DOHH2 (cell line): Measurements from ENCODE around the gene HECW1.

ENCODE experiments used
- H3F3A ChIP-seq: fragments of 200-600 bp; sonication (generic), shearing (Covaris generic); 2 replicates; pipeline ENCODE4 v1.6.0; 2016; ENCODE audit warnings: antibody characterized with exemption, mild to moderate bottlenecking; ENCODE audit not compliant: control insufficient read depth, insufficient read depth
- H3K27ac ChIP-seq: fragments of 200-600 bp; sonication (generic); 2 replicates; pipeline ENCODE4 v1.5.1; 2014; ENCODE audit warnings: low read depth, mild to moderate bottlenecking, low read length, moderate library complexity
- H3K27me3 ChIP-seq: fragments of 200-600 bp; sonication (generic); 2 replicates; pipeline ENCODE4 v1.6.1; 2014; ENCODE audit warnings: mild to moderate bottlenecking, low read length, mixed read lengths; ENCODE audit not compliant: control insufficient read depth
- H3K36me3 ChIP-seq: fragments of 200-600 bp; sonication (generic); 2 replicates; pipeline ENCODE4 v1.6.1; 2014; ENCODE audit warnings: mild to moderate bottlenecking, low read length, moderate library complexity, mixed read lengths; ENCODE audit not compliant: control insufficient read depth
- H3K4me1 ChIP-seq: fragments of 200-600 bp; sonication (generic); 2 replicates; pipeline ENCODE4 v1.6.1; 2014; ENCODE audit warnings: mild to moderate bottlenecking, low read length, mixed read lengths; ENCODE audit not compliant: control insufficient read depth
- H3K4me2 ChIP-seq: fragments of 200-600 bp; sonication (generic); 2 replicates; pipeline ENCODE4 v1.6.0; 2014; ENCODE audit warnings: mild to moderate bottlenecking, low read length, moderate library complexity
- H3K4me3 ChIP-seq: fragments of 200-600 bp; sonication (generic); 2 replicates; pipeline ENCODE4 v1.5.1; 2014; ENCODE audit warnings: mild to moderate bottlenecking, low read length, mixed read lengths
- H3K79me2 ChIP-seq: fragments of 200-600 bp; sonication (generic); 2 replicates; pipeline ENCODE4 v1.6.1; 2014; ENCODE audit warnings: mild to moderate bottlenecking, low read length, mixed read lengths; ENCODE audit not compliant: control insufficient read depth
- H3K9me2 ChIP-seq: fragments of 200-600 bp; sonication (generic); replicated peaks from 2 replicates; pipeline ENCODE4 v1.6.1; 2014; ENCODE audit warnings: mild to moderate bottlenecking, low read length, mixed read lengths; ENCODE audit not compliant: control insufficient read depth
- H3K9me3 ChIP-seq: fragments of 200-600 bp; sonication (generic); 2 replicates; pipeline ENCODE4 v1.6.1; 2014; ENCODE audit warnings: antibody characterized with exemption, low read length, mixed read lengths; ENCODE audit not compliant: control insufficient read depth, insufficient read depth
- H4K20me1 ChIP-seq: fragments of 200-600 bp; sonication (generic); 2 replicates; pipeline ENCODE4 v1.6.0; 2014; ENCODE audit warnings: low read depth, mild to moderate bottlenecking, antibody characterized with exemption, low read length, moderate library complexity; ENCODE audit not compliant: control insufficient read depth, insufficient read depth
- EZH2phosphoT487 ChIP-seq: fragments of 200-600 bp; sonication (generic); IDR thresholded peaks from 2 replicates; pipeline ENCODE4 v1.6.1; 2017; ENCODE audit warnings: borderline replicate concordance, mild to moderate bottlenecking, antibody characterized with exemption, low read length, moderate library complexity, mixed read lengths
- TF ChIP-seq, protein P1 (sequence below): fragments of 200-600 bp; sonication (generic); IDR thresholded peaks from one replicate; pipeline ENCODE4 v1.5.1; 2014; ENCODE audit warnings: antibody characterized with exemption, mild to moderate bottlenecking, low read depth, low read length; ENCODE audit not compliant: poor library complexity, severe bottlenecking

HECW1 gene

DNA sequence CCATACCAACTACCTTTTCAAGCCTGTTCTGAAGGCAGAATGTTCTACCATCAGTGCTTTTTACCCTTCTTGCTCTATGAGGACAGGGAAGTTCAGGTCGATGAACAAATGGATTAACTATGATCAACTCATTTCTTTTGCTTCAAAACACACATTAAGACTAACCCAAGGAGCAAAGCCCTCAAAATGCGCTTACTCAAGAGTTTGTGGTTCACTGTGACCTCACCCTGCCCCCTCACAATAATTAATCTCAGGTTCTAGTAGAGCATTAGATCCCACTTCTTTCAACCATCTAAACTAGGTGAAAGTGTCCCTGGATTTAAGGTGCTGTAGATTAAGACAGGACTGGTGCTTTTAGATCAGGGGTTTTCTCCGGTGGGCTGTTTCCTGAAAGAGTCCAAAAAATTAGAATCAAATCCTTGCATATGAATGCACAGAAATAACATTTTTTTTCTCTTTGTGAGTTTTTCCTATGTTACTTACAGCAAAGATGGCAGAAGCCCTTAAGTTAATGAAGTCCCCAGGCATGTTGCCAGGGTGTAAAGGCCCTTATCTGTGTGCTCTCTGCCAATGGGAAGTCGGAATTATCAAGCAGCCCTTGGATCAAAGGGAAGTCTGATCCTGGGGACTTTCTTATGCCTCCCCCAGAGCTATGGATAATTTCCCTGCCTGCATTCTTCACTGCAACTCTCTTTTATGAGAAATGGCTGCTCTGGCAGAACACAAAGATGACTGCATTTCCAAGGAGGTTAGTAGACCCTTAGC is 264.9 kb downstream of the HECW1 start:
- TF ChIP-seq EZH2phosphoT487 = no peak
- TF ChIP-seq, protein P1, sequence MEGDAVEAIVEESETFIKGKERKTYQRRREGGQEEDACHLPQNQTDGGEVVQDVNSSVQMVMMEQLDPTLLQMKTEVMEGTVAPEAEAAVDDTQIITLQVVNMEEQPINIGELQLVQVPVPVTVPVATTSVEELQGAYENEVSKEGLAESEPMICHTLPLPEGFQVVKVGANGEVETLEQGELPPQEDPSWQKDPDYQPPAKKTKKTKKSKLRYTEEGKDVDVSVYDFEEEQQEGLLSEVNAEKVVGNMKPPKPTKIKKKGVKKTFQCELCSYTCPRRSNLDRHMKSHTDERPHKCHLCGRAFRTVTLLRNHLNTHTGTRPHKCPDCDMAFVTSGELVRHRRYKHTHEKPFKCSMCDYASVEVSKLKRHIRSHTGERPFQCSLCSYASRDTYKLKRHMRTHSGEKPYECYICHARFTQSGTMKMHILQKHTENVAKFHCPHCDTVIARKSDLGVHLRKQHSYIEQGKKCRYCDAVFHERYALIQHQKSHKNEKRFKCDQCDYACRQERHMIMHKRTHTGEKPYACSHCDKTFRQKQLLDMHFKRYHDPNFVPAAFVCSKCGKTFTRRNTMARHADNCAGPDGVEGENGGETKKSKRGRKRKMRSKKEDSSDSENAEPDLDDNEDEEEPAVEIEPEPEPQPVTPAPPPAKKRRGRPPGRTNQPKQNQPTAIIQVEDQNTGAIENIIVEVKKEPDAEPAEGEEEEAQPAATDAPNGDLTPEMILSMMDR = no peak
- Histone ChIP-seq H3K27me3 (no peaks in the 10 kb centered on the region), H3F3A (no peaks in the 10 kb centered on the region), H3K9me2 (no peaks in the 10 kb centered on the region), H3K79me2 (no peaks in the 10 kb centered on the region), H3K9me3 (no peaks in the 10 kb centered on the region; the same call in 1 of the 2 replicates), H3K4me1 (no peaks in the 10 kb centered on the region), H3K36me3 (no peaks in the 10 kb centered on the region), H3K27ac (no peak overlapping the region), H3K4me3 (no peak overlapping the region), H4K20me1 (no peaks in the 10 kb centered on the region), H3K4me2 (no peak overlapping the region)

- no peak overlapping the region for H3K27ac ChIP-seq
- no peaks in the 10 kb centered on the region; the same call in 1 of the 2 replicates for H3K9me3 ChIP-seq
- no peaks in the 10 kb centered on the region for H3K79me2 ChIP-seq
- no peaks in the 10 kb centered on the region for H3K36me3 ChIP-seq
- H3K4me1 ChIP-seq = no peaks in the 10 kb centered on the region
- H3F3A ChIP-seq = no peaks in the 10 kb centered on the region
- H3K4me2 ChIP-seq = no peak overlapping the region
- H3K9me2 ChIP-seq = no peaks in the 10 kb centered on the region
- TF ChIP-seq EZH2phosphoT487 = no peak
- TF ChIP-seq, protein P1 = no peak
- H3K27me3 ChIP-seq = no peaks in the 10 kb centered on the region
- H4K20me1 ChIP-seq = no peaks in the 10 kb centered on the region
- no peak overlapping the region for H3K4me3 ChIP-seq
These were observed 266.8 kb downstream of the HECW1 start for GRCh38 chr7:43379210-43379609.

- Histone ChIP-seq H3K9me2 (no peaks in the 10 kb centered on the region), H3K27me3 (peaks cover 6% of the 10 kb centered on the region; the same call in 1 of the 2 replicates), H3K4me2 (no peak overlapping the region), H3K27ac (no peak overlapping the region), H3F3A (no peaks in the 10 kb centered on the region), H4K20me1 (no peaks in the 10 kb centered on the region), H3K4me1 (no peaks in the 10 kb centered on the region), H3K4me3 (no peak overlapping the region), H3K36me3 (no peaks in the 10 kb centered on the region), H3K79me2 (no peaks in the 10 kb centered on the region), H3K9me3 (no peaks in the 10 kb centered on the region; the same call in 1 of the 2 replicates)
- TF ChIP-seq EZH2phosphoT487 = no peak
- TF ChIP-seq, protein P1 = no peak
These were observed 272.3 kb downstream of the HECW1 start for GRCh38 chr7:43384616-43385308.
